Measurements from ENCODE around the gene P2RY8. TPM values are rescaled to one million over a fixed set of nuclear protein-coding genes. Genes with fewer than 3 reads are reported as not detected.
"Not testable (repeated sequence)": the region's sequence is repeated elsewhere in the genome, so short reads cannot be mapped to it uniquely, and the experiment has no call there.

P2RY8 gene
- total RNA-seq, 2 experiments from 2014 or later, result 82.4 to 109 TPM

- Mint-ChIP-seq H3K4me1 (peaks cover 24% of the 10 kb centered on the region), H3K36me3 (peaks cover 27% of the 10 kb centered on the region)
- peak; percentile 78 for DNase-seq
Measured at GRCh38 chrX:1534301-1535168, 2.5 kb downstream of the P2RY8 start.

GRCh38 chrX:1533058-1533457, 3.9 kb downstream of the P2RY8 start:
- H3K27ac Mint-ChIP-seq, result no peak overlapping the region
- H3K36me3 Mint-ChIP-seq, result peaks cover 27% of the 10 kb centered on the region
- CTCF ChIA-PET, result no interaction called here
- no peak overlapping the region for H3K4me3 Mint-ChIP-seq
- H3K27me3 Mint-ChIP-seq, result no peaks in the 10 kb centered on the region
- DNase-seq, result peak; percentile 8
- H3K9me3 Mint-ChIP-seq (ENCODE audit: low read depth), result no peaks in the 10 kb centered on the region
- H3K4me1 Mint-ChIP-seq, result peaks cover 19% of the 10 kb centered on the region
- no peak for ATAC-seq

More at GRCh38 chrX:1534301-1535168, 2.5 kb downstream of the P2RY8 start:
- CTCF ChIA-PET, result no interaction called here
- Mint-ChIP-seq H3K9me3 (ENCODE audit: low read depth) (no peaks in the 10 kb centered on the region), H3K27me3 (no peaks in the 10 kb centered on the region), H3K4me3 (peak overlapping the region; percentile 94), H3K27ac (peak overlapping the region; percentile 100)
- ATAC-seq, result peak; percentile 48

GRCh38 chrX:1531096-1531890, 5.7 kb downstream of the P2RY8 start:
- H3K4me1 Mint-ChIP-seq, result peaks cover 8% of the 10 kb centered on the region
- DNase-seq (peak; percentile 41), ATAC-seq (no peak)
- no peaks in the 10 kb centered on the region for H3K27me3 Mint-ChIP-seq
- no peak overlapping the region for H3K27ac Mint-ChIP-seq
- H3K9me3 Mint-ChIP-seq (ENCODE audit: low read depth), result no peaks in the 10 kb centered on the region
- H3K36me3 Mint-ChIP-seq, result peaks cover 19% of the 10 kb centered on the region
- no peak overlapping the region for H3K4me3 Mint-ChIP-seq
- CTCF ChIA-PET, result no interaction called here

- Mint-ChIP-seq H3K27me3 (no peaks in the 10 kb centered on the region), H3K4me1 (peaks cover 6% of the 10 kb centered on the region), H3K27ac (no peak overlapping the region), H3K36me3 (peaks cover 9% of the 10 kb centered on the region), H3K9me3 (ENCODE audit: low read depth) (no peaks in the 10 kb centered on the region), H3K4me3 (no peak overlapping the region)
- DNase-seq (peak; percentile 15), ATAC-seq (no peak)
- CTCF ChIA-PET, result no interaction called here
Measured at GRCh38 chrX:1529756-1530155, 7.2 kb downstream of the P2RY8 start.

GRCh38 chrX:1529328-1529727, 7.7 kb downstream of the P2RY8 start:
- H3K36me3 Mint-ChIP-seq, result peaks cover 9% of the 10 kb centered on the region
- ATAC-seq (peak; percentile 40), DNase-seq (peak; percentile 41)
- no peaks in the 10 kb centered on the region for H3K27me3 Mint-ChIP-seq
- H3K4me3 Mint-ChIP-seq, result no peak overlapping the region
- H3K9me3 Mint-ChIP-seq (ENCODE audit: low read depth), result no peaks in the 10 kb centered on the region
- H3K4me1 Mint-ChIP-seq, result peaks cover 6% of the 10 kb centered on the region
- H3K27ac Mint-ChIP-seq, result no peak overlapping the region
- CTCF ChIA-PET, result no interaction called here

GRCh38 chrX:1528884-1529203, 8.1 kb downstream of the P2RY8 start:
- no peaks in the 10 kb centered on the region for H3K9me3 Mint-ChIP-seq (ENCODE audit: low read depth)
- peaks cover 7% of the 10 kb centered on the region for H3K36me3 Mint-ChIP-seq
- ATAC-seq (no peak), DNase-seq (peak; percentile 38)
- H3K4me3 Mint-ChIP-seq, result no peak overlapping the region
- no peaks in the 10 kb centered on the region for H3K27me3 Mint-ChIP-seq
- CTCF ChIA-PET, result no interaction called here
- peaks cover 6% of the 10 kb centered on the region for H3K4me1 Mint-ChIP-seq
- no peak overlapping the region for H3K27ac Mint-ChIP-seq

- no peaks in the 10 kb centered on the region for H3K27me3 Mint-ChIP-seq
- DNase-seq (peak; percentile 37), ATAC-seq (peak; percentile 52)
- H3K9me3 Mint-ChIP-seq (ENCODE audit: low read depth), result no peaks in the 10 kb centered on the region
- peaks cover 8% of the 10 kb centered on the region for H3K36me3 Mint-ChIP-seq
- CTCF ChIA-PET, result no interaction called here
- H3K4me1 Mint-ChIP-seq, result peaks cover 7% of the 10 kb centered on the region
- H3K27ac Mint-ChIP-seq, result no peak overlapping the region
- no peak overlapping the region for H3K4me3 Mint-ChIP-seq
Measured at GRCh38 chrX:1528186-1528883, 8.7 kb downstream of the P2RY8 start.

- DNase-seq, result no peak
- no peak overlapping the region for H3K27ac Mint-ChIP-seq
- no peak for ATAC-seq
- H3K27me3 Mint-ChIP-seq, result no peaks in the 10 kb centered on the region
- no peak overlapping the region for H3K4me3 Mint-ChIP-seq
- CTCF ChIA-PET, result no interaction called here
- H3K4me1 Mint-ChIP-seq, result peaks cover 6% of the 10 kb centered on the region
- no peaks in the 10 kb centered on the region for H3K9me3 Mint-ChIP-seq (ENCODE audit: low read depth)
- peaks cover 5% of the 10 kb centered on the region for H3K36me3 Mint-ChIP-seq
Measured at GRCh38 chrX:1527457-1527856, 9.5 kb downstream of the P2RY8 start.

GRCh38 chrX:1526565-1526964, 10.4 kb downstream of the P2RY8 start:
- Mint-ChIP-seq H3K4me3 (no peak overlapping the region), H3K27me3 (no peaks in the 10 kb centered on the region), H3K4me1 (peaks cover 10% of the 10 kb centered on the region), H3K27ac (no peak overlapping the region), H3K9me3 (ENCODE audit: low read depth) (no peaks in the 10 kb centered on the region), H3K36me3 (peaks cover 8% of the 10 kb centered on the region)
- DNase-seq, result no peak
- CTCF ChIA-PET, result no interaction called here
- ATAC-seq, result no peak

- ATAC-seq, result no peak
Measured at GRCh38 chrX:1525583-1526355, 11.2 kb downstream of the P2RY8 start.

GRCh38 chrX:1524874-1525582, 12.0 kb downstream of the P2RY8 start:
- Mint-ChIP-seq H3K27me3 (no peaks in the 10 kb centered on the region), H3K27ac (no peak overlapping the region), H3K36me3 (peaks cover 22% of the 10 kb centered on the region), H3K4me3 (no peak overlapping the region), H3K4me1 (peaks cover 23% of the 10 kb centered on the region), H3K9me3 (ENCODE audit: low read depth) (peaks cover 3% of the 10 kb centered on the region)
- ATAC-seq (no peak), DNase-seq (peak; percentile 38)
- CTCF ChIA-PET, result no interaction called here

More at GRCh38 chrX:1525583-1526355, 11.2 kb downstream of the P2RY8 start:
- H3K36me3 Mint-ChIP-seq, result peaks cover 15% of the 10 kb centered on the region
- no peak overlapping the region for H3K4me3 Mint-ChIP-seq
- H3K27ac Mint-ChIP-seq, result no peak overlapping the region
- H3K4me1 Mint-ChIP-seq, result peaks cover 16% of the 10 kb centered on the region
- CTCF ChIA-PET, result no interaction called here
- H3K9me3 Mint-ChIP-seq (ENCODE audit: low read depth), result peaks cover 2% of the 10 kb centered on the region
- H3K27me3 Mint-ChIP-seq, result no peaks in the 10 kb centered on the region
- no peak for DNase-seq

- ATAC-seq; CTCF ChIA-PET; H3K27me3 Mint-ChIP-seq; DNase-seq; H3K9me3 Mint-ChIP-seq (ENCODE audit: low read depth): not testable (repeated sequence)
- peak overlapping the region; percentile 62 for H3K27ac Mint-ChIP-seq
- H3K4me1 Mint-ChIP-seq, result peaks cover 41% of the 10 kb centered on the region
- peak overlapping the region; percentile 39 for H3K4me3 Mint-ChIP-seq
- peaks cover 40% of the 10 kb centered on the region for H3K36me3 Mint-ChIP-seq
Measured at GRCh38 chrX:1522905-1523304, 14.1 kb downstream of the P2RY8 start.
